Measurements from ENCODE around the gene RIMKLA. TPM values are rescaled to one million over a fixed set of nuclear protein-coding genes. Genes with fewer than 3 reads are reported as not detected.

Gene RIMKLA
- polyA plus RNA-seq, 3 donors: not detected

DNA sequence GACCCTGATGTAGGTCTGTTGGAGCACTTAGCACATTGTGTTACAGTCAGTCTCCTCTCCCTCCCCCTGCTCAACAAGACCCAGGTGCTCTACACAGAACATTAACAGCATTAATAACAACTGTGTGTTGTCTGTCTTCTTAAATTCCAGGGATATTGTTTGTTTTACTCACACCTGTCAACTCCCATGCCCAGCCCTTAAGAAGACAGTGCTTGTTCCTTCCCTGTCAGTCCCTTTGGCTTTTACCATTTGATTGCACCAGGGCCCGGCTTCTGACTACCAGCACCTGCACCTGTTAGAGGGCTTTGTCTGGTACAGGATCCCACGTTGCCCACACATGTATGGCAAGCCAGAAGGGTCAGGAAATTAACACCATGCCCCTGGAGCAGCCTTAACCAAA lies 11.7 kb downstream of the RIMKLA start:
- no peak overlapping the region for H3K9ac ChIP-seq (ENCODE audit: insufficient read depth, low read length, poor library complexity, severe bottlenecking)
- no peak for TF ChIP-seq CTCF (IDR thresholded peaks at IDR 0.05)
- Mint-ChIP-seq H3K27me3 (ENCODE audit: low read depth in 3 of 3) (no peaks in the 10 kb centered on the region), H3K9me3 (no peaks in the 10 kb centered on the region), H3K36me3 (no peaks in the 10 kb centered on the region), H3K4me3 (no peak overlapping the region), H3K4me1 (no peaks in the 10 kb centered on the region), H3K27ac (no peak overlapping the region)
- no peak overlapping the region for H3K4me2 ChIP-seq (replicated peaks; ENCODE audit: extremely low read depth, low read length, poor library complexity, severe bottlenecking)
- no peaks in the 10 kb centered on the region for H3K36me3 ChIP-seq (replicated peaks in 1 of 2; ENCODE audit: control insufficient read depth in 1 of 2, insufficient read depth in 2 of 2, low read length in 2 of 2)
- intact Hi-C loops (cut with micrococcal nuclease): no loop called here
- whole genome bisulfite sequencing (ENCODE audit: insufficient coverage): 91% methylated on average over 2 of the region's 2 CpGs
- H4K20me1 ChIP-seq (ENCODE audit: insufficient read depth, low read length): no peaks in the 10 kb centered on the region
- H3K27ac ChIP-seq (ENCODE audit: low read depth in 1 of 2, low read length in 2 of 2): no peak overlapping the region
- H3K9me3 ChIP-seq (replicated peaks in 1 of 2; ENCODE audit: control insufficient read depth in 1 of 2, insufficient read depth in 1 of 2, low read length in 2 of 2): no peaks in the 10 kb centered on the region
- no peak overlapping the region for H2AFZ ChIP-seq (ENCODE audit: insufficient read depth, low read depth, low read length, poor library complexity, severe bottlenecking)
- DNase-seq: no peak
- no peaks in the 10 kb centered on the region for H3K4me1 ChIP-seq (ENCODE audit: control insufficient read depth in 1 of 2, insufficient read depth in 2 of 2, low read length in 2 of 2)
- no peaks in the 10 kb centered on the region for H3K27me3 ChIP-seq (ENCODE audit: control insufficient read depth in 2 of 2, insufficient read depth in 2 of 2, low read length in 2 of 2)
- H3K4me3 ChIP-seq (replicated peaks in 1 of 3; ENCODE audit: low read depth in 2 of 3, low read length in 3 of 3): no peak overlapping the region
- H3K79me2 ChIP-seq (ENCODE audit: insufficient read depth, low read length): no peaks in the 10 kb centered on the region

DNA sequence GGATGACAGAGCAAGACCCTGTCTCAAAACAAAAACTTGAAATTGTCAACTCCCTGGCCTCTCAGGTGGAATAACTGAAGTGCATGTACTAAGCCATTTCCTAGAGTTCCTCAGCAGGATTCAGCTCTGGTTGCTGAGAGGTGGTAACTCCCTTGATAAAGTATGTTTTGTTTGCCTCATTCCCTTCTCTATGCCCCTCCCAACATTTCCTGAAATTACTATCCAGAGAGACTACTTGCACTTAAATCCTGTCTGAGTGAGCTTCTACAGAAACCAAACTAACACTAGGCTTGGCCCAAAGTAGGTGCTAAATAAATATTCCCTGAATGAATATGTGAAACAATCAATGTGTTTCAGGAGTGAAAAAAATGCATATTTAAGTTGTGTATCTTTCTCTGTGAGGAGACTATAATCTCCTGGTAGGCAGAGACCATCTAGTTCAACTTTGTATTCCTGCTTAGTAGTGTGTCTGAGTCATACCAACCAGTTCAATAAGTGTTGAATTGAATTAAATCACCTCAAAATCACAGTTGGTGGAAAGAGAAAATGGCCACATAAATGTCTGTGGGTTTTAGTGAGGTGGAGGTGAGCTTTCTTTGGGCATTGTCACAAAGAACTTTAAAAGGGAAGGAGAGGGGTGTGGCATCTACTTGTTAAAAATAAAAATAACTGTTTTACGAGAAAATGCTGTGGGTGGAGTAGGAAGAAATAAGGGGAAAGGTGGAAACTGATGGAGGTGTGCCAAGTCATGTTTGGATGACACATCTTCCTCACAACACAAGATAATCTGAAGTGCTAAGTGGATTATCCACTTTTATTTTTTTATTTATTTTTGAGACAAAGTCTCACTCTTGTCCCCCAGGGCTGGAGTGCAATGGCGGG lies 12.6 kb downstream of the RIMKLA start:
- H3K4me3 ChIP-seq (replicated peaks in 1 of 3; ENCODE audit: low read depth in 2 of 3, low read length in 3 of 3): no peak overlapping the region
- no peaks in the 10 kb centered on the region for H3K4me1 Mint-ChIP-seq
- no peak overlapping the region for H2AFZ ChIP-seq (ENCODE audit: insufficient read depth, low read depth, low read length, poor library complexity, severe bottlenecking)
- no peaks in the 10 kb centered on the region for H3K27me3 ChIP-seq (ENCODE audit: control insufficient read depth in 2 of 2, insufficient read depth in 2 of 2, low read length in 2 of 2)
- no peaks in the 10 kb centered on the region for H3K36me3 Mint-ChIP-seq
- intact Hi-C loops (cut with micrococcal nuclease): no loop called here
- no peaks in the 10 kb centered on the region for H3K4me1 ChIP-seq (ENCODE audit: control insufficient read depth in 1 of 2, insufficient read depth in 2 of 2, low read length in 2 of 2)
- 100% methylated on average over 1 of the region's 2 CpGs for WGBS (ENCODE audit: insufficient coverage)
- TF ChIP-seq CTCF (IDR thresholded peaks at IDR 0.05): no peak
- H3K27me3 Mint-ChIP-seq (ENCODE audit: low read depth in 3 of 3): no peaks in the 10 kb centered on the region
- H3K9me3 Mint-ChIP-seq: no peaks in the 10 kb centered on the region
- H3K36me3 ChIP-seq (replicated peaks in 1 of 2; ENCODE audit: control insufficient read depth in 1 of 2, insufficient read depth in 2 of 2, low read length in 2 of 2): no peaks in the 10 kb centered on the region
- H3K9me3 ChIP-seq (replicated peaks in 1 of 2; ENCODE audit: control insufficient read depth in 1 of 2, insufficient read depth in 1 of 2, low read length in 2 of 2): no peaks in the 10 kb centered on the region
- no peak overlapping the region for H3K4me3 Mint-ChIP-seq
- H3K27ac Mint-ChIP-seq: no peak overlapping the region
- no peaks in the 10 kb centered on the region for H4K20me1 ChIP-seq (ENCODE audit: insufficient read depth, low read length)
- no peak for DNase-seq
- no peaks in the 10 kb centered on the region for H3K79me2 ChIP-seq (ENCODE audit: insufficient read depth, low read length)
- no peak overlapping the region for H3K27ac ChIP-seq (ENCODE audit: low read depth in 1 of 2, low read length in 2 of 2)
- H3K4me2 ChIP-seq (replicated peaks; ENCODE audit: extremely low read depth, low read length, poor library complexity, severe bottlenecking): no peak overlapping the region
- no peak overlapping the region for H3K9ac ChIP-seq (ENCODE audit: insufficient read depth, low read length, poor library complexity, severe bottlenecking)
